Stimulated activated CD4-positive, alpha-beta T cell treated with anti-CD3 and anti-CD28 coated beads, Interleukin-15, amount 100 ng/mL, for 48 hours (primary cell): ENCODE data around the gene IDUA.

ENCODE experiments used
- DNase-seq, 2 donors: peaks; one replicate each; pipeline ENCODE4 v3.0.0-alpha.2; 2020; ENCODE audit warnings: low read depth in 2 of 2

IDUA gene

DNA sequence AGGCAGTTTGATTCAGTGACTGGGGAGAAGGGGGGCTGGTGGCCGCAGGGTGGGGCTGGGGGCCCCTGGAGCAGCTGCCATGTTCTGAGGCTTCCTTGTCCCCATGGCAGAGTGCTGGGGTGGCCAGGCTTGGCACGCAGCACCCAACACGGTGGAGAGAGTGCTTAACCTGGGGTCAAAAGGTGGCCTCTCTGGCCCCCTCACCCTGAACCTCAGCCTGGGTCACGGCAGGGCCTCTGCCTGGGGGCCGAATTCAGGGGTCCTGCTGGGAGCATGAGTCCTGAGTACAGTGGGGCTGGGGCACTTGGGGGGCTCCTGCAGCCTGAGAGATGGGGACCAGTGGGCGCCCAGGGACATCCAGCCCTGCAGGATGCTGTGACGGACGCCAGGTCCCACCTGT is 44.5 kb downstream of the IDUA start:
- no peak for DNase-seq

DNA sequence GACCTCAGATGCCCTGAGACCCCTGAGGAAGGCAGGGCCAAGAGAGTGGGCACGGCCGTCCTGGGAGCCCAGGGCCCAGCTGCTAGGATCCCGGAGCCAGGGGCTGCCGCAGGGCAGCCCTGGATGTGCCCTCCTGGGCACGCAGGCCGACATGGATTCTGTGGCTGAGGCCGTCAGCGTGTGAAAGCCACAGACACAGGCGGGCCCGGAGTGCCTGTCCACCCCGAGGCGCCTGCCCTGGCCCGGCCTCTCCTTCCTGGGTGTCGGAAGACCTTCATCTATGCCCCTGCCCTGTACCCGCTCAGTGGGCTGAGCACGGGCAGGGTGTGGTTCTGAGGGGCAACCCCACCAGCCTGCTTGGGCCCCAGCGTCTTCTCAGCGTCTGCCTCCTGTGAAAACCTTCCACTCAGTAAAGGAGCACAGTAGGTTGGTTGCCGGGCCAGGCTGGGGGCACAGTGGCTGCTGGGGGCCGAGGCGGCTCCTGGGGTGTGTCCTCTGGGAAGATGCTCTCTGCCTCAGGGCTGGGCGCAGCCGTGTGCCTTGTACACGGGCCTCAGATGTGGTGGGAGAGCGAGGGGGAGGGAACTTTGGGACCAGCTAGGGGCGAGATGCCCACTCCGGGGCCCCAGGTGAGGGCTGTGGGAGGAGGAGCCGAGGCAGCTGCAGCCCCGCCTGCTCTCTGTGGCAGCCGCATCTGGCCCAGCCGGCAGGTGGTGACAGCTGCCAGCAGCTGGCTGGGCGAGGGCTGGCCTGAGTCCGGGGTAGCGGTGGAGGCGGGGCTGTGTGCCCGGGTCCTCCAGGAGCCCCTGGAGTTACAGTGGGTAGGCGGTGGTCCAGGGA is 45.3 kb downstream of the IDUA start:
- DNase-seq, result no peak

DNA sequence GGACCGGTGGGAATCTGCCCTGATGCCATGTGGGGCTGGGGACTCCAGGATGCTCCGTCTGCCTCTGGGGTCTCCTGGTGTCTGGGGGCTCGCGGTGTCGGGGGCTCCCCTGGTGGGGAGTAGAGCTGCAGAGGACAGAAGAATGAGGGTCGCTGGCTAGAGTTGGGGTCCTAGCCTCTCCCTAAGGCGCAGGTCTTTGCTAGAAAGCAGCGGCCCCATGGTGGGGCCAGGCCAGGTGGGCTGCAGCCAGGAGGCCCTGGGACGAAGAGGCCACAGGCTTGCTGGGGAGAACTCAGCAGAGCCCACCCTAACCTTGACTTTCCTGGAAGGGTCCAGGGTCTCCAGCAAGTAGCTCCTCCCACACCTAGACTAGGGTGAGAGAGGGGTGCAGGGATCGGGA is 46.0 kb downstream of the IDUA start:
- DNase-seq, result no peak

DNA sequence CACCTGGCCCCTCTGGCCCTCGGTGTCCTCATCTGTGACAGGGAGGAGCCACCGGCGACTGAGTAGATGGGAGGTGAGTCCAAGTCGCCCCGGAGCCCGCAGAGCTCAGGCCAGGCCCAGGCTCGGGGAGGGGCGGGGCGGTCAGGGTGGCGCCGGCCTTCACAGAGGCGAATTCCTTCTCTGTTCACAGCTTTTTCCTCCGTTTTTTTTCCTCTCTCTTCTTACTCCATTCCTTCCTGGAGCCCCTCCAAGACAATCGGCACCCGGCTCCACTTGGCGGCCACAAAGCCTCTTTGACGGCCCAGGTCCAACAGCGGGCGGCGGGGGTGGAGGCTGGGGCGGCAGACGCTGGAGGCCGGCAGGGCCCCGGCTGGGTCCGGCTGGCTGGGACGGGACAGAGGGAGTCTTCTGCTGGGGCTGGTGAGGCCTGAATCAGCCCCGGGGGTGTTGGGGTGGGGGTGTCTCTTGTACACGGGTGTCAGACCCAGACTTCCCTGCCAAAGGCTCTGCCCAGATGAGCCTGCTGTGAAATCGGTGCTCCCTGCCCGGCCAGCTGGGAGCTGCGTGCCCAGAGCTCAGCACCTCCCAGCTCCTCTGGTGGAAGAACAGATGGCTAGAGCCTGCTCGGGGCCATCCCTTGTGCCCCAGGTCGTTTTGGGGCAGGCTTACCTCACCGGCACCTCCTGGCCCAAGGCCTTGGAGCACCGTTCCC is 47.2 kb downstream of the IDUA start:
- DNase-seq, result no peak

DNA sequence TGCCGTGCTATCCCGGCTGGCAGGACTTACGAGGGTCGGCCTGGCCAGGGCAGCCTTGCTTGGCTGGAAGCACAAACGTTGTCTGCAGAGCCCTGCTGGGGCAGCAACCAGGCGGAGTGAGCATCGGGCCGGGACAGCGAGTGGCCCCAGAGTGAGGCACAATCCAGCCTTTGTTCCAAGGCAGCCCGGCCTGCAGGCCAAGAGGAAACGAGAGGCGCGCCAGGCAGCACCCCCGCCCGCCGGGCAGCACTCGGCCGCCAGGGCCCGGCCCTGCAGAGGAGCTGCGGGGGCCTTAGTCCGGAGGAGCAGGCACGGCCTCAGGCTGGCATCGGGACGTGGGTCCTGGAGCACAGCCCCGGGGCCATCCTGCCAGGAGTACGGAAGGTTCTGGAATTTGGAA is 48.7 kb downstream of the IDUA start:
- DNase-seq, result no peak

DNA sequence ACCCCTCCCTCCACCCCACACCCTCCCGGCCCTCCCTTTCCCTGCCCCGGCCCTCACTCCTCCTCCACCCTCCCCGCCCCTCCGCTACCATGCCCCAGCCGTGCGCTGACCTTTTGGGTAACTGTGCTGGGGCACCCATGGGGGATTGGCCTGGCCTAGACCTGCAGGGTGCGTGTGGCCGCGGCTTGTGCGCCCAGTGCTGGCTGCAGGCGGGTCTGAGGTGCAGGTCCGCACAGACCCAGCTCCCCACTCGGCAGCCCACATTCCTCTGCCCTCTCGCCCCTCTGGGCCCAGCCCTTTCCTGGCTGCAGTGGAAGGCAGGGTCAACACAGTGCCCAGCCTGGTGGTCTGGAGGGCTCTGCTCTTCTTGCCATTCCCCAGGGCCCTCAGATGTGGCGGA is 49.3 kb downstream of the IDUA start:
- no peak for DNase-seq

DNA sequence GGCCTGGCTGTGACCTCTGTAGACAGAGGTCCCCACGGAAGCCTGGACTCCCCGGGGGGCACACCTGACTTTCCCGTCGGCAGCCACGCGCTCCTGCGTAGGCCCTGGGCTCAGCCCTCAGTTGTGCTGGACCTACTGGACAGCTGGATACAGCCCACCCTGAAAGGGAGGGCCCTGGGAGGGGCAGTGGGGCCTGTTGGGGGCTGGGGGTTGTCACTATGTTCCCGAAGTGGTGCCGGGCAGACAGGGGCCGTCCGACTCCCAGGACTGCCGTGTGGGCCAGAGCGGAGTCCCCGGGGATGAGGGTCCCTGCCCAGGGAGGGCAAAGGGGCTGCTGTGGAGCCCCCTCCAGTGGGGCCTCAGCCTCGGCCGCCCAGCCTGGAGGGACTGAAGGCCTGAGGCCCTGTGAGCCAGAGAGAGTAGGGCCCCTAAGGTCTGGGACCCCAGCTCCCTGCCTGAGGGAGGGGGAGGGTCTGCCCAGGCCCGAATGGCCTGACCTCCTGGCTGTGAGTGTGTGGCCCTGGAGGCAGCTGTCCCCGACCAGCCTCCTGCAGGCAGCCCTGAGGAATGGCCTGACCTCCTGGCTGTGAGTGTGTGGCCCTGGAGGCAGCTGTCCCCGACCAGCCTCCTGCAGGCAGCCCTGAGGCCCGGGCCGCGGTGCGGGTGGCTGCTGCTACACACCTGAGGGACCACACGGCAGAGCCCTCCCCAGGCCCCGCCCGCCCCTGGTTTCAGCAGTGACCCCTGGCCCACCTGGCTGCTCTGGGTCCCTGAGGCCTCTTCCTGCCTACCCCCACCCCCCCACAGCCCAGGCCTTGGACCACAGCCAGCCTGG is 50.3 kb downstream of the IDUA start:
- no peak for DNase-seq

DNA sequence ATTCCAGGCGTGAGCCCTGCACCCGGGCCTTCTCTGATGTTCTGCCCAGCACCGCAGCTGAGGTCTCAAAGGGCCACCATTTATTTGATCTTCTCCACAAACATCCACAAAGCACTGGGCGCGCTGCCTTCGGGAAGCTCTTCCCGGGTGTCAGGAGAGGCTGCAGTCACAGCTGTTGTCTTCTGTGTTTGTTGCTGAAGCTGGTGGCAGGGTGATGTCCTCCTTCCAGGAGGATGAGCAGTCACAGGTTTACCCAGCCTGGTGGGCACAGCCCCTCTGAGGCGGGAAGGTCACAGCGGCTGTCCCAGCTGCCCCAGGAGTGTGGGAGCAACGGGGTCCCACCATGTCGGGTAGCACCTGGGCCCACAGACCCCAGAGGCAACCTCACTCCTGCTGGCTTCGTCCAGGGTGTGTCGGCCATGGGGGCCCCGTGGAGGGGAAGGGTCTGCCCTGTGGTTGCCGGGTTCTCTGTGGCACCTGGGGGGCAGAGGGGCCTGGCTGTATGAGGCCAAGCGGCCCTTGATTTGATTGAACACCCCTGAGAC is 52.2 kb downstream of the IDUA start:
- no peak for DNase-seq

DNA sequence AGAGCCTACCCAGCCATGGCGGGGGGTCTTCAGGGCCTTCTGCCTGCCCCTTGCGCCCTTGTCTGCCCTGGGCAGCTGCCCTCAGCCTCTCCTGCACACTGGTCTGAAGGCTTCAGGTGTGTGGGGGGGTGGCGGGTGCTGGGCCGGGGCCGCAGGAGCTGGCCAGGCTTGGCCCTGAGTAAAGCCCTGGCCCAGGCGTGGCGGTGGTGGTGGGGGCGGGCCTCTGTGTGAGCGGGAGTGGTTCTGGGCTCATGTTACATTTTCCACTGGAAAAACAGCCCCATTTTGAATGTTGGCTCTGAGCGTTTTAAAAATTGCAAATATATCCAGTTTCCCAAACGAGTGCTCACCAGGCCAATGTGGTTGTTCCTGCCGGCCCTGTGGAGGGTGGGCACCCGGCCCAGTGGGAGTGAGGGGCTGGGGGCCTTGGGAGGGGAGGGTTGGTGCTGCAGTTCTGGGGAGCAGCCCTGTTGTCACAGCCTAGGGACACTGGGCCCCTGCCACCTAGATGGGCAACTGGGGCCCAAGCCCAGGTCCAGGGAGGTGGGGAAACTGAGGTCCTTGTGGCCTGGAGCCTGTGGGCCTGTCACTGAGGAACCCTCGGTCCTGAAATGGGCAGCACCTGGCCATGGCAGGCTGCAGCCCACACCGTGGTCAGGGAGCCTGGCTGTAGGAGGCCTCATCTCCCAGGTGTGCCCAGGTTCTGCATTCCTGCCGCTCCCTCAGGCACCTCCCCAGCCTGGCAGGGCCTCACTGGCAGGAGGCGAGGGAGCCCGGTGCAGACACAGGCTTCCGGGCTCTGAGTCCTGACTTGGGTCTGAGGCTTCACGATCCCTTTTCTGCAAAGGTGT is 52.9 kb downstream of the IDUA start:
- DNase-seq, result no peak

DNA sequence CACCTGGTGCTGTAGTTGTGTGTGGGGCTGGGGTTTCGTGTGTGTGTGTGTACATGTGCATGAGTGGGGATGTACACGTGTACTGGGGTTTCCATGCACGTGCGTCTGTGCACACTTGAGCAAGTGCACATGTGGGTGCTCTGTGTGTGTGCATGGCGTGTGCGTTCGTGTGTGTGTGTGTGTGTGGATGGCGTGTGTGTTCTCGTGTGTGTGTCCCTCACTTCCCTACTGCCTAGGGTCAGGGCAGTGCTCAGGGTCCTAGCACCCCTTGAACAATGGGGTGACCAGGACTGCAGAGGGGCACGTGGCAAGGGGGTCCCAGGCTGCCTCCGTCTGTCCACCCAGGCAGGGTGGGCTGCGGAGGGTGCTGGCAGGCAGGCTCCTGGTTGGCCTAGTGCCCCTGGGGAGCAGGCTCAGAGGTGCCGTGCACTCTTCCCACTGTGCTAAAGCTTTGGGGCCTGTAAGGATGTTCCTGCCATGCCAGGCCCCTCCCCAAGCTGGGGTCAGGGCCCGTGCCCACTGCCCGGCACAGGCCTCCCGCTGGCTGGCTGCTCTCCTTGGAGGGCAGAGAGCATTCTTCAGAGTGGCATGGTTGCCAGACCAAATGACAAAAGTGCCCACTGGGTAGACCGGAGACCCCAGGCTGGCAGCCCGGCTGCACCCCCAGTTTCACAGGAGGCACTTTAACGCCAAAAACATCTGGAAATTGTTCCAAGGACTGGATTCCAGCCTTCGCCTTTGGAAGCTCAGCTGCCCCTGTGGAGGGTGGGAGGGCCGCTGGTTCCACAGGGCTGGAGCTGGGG is 53.7 kb downstream of the IDUA start:
- DNase-seq, result no peak

DNA sequence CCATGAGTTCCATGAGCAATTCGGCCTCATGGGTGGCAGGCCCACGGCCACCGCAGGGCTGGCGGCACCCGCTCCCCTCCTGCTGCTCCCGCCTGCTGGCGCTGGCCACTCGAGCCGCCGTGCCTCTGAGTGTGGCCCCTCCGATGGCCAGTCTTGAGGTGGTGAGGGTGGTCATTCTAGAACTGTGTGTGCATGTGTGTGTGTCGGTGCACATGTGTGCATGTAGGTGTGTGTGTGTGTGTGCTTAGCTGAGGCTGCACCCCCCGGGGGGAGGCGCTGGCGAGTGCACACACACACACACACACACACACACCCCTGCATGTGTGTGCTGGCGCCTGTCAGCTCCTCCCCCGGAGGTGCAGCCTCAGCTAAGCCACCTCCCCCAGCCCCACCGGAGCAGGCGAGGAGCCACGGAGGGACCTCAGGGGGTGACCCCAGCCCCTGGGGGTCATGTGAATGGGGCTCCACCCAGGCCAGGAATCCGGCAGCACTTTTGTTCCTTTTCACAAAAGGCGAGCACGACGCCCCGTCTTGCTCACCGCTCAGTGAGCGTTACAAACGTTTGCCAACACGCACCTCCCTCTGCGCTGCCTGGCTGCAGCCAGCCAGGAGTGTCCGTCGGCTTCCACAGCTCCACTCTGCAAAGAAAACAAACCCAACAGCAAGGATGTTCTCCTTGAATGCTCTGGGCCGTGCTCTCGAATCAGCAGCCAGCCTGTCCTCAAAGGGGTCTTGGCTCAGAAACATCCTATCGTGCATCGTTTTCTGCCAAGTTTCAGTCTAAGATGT is 54.5 kb downstream of the IDUA start:
- DNase-seq, result no peak

DNA sequence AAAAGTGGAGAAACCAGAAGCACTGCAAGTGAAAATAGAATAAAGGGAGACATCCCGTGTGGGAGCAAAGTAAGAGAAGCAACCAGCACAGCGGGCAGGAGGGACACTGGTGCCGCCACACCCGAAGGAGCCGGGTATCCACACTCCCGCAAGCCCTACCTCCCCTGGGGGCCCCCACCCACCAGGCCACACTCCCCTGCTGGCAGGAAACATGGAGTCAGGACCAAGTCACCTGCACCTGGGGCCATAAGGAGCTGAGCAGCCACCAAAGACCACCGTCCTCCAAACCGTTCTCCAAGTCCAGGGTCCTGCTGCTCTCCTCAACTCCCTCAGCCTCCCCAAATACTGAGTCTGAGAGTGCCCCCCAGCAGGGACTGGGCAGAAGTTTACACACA is 55.1 kb downstream of the IDUA start:
- no peak for DNase-seq

DNA sequence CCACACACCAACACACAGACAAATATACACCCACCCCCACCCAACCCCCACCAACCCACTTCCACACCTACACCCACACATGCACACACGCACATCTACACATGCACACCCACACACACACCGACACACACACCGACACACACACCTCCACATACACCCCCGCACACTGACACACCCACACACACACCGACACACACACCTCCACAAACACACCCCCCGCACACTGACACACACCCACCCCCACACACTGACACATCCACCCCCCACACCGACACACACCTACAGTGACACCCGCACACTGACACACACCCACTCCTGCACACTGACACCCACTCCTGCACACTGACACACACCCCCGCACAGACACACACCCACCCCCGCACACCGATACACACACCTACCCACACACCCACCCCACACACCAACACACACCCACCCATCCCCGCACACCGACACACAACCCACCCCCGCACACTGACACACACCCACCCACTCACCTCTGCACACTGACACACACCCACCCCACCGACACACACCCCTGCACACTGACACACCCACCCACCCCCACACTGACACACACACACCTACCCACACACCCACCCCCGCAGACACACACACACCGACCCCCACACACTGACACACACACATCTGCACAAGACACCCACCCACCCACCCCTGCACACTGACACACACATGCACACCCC is 55.7 kb downstream of the IDUA start:
- DNase-seq, result no peak

DNA sequence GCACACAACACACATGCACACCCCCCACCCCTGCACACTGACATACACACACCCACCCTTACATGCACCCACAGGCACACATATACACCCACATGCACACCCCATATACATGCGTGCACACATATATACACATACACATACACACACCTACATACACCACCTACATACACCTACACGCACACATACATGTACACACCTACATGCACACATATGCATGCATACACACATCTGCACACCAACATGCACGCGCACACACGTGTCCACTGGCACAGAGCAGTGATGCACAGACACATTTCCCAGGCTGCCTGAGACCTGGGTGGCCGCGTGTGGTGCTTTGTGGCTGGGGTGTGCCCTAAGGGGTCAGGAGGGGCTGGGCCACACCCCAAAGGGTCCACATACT is 56.3 kb downstream of the IDUA start:
- no peak for DNase-seq

DNA sequence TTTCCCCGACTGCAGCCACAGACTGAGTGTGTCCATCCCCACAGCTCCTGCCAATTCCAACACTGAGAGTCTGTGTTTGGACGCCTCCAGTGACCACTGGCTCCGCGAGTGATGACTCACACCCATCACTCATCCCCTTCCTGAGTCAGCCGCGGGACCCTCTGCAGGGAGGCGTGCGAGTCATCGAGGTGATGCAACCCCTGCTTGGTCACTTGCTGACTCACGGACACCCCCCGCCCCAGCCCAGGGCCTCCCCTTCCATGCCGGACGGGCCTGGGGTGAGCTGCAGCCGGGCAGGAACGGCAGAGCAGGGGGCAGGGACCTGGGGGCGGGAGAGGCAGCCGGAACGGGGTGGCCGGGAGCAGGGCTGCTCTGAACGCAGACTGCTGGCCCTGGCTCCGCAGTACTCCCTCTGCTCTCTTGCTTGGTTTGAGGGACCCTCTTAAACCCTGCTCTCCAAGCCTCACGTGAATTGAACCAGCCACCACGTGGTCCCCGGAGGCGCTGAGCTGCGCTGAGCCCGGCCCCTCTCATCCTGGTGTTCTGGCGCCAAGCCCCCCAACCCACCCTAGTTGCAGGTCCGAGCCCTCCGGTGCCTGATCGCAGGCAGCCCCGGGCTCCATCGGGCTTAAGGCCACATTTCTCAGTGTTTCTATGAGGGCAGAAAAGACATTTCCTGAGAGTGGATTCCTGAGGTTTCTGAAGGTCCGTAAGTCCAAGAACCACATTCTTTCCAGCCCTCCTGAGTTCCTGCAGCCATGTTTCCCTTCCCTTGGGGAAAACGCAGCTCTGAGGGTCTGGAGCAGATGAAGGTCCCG is 57.0 kb downstream of the IDUA start:
- DNase-seq, result peak; percentile 29 to 30

DNA sequence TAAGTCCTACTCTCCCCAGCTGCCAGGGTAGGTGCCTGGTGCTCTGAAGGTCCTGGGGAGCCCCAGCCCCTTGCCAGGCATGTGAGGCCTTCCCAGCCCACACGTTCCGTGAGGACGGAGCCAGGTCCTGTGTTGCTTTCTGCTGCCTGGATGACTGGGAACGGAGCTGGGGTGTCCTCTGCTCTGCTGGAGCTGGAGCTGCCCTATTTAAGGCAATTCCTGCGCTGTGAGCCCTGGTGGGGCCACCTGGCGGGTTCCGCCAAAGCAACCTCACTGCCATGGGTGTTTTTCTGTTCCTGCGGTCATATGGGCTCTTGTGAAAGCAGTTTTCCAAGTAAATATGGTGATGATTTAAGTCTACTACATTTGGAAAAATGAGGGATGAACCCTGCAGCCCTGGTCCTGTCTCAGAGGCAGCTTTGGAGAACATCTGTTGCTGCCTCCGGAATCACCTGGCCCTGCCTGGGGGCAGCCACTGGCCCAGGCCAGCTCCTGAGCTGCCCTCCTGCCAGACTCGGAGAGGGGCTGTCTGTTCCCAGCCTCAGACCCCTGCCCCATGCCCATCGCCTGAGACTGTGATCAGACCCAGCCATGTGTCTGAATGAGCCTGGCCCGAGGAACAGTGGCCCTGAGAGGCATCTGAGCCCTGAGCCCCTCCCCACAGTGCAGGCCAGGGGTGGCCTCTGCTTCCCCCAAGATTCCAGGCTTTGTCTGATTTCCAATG is 57.8 kb downstream of the IDUA start:
- DNase-seq, result no peak

DNA sequence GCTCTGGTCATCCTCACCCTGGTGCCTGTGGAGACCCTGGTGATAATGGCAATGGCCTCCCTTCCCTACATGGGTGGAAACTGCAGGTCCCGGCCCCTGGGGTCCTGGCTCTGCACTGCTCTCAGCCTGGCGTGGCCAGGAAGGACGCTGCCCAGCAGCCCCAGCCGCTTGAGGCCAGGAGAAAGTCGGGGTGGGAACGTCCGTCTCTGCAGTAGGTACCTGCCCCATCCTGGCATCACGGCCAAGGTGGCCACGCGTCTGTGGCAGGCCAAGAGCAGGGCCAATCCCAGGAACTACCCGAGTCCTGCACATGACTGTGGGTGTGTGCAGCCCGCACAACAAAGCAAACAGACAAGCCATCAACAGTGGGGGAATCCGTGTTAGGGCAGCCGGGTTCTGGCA is 58.4 kb downstream of the IDUA start:
- DNase-seq, result no peak
